GM23338 (cell line): ENCODE results near the gene CIT. TPM values are rescaled to one million over a fixed set of nuclear protein-coding genes. Genes with fewer than 3 reads are reported as not detected.

Experiments used
- ATAC-seq: fragments of 200-7000 bp; cut with Tn5 transposase; 3 replicates; pipeline ENCODE4 v1.9.1; 2020
- DNase-seq: peaks from one replicate; pipeline ENCODE4 v3.0.0-alpha.2; 2015; ENCODE audit warnings: low spot score
- H2AFZ ChIP-seq: fragments of 200-600 bp; sonication (generic); 2 replicates; pipeline ENCODE4 v1.8.0; 2016; ENCODE audit warnings: antibody characterized with exemption, mild to moderate bottlenecking, moderate library complexity
- H3F3A ChIP-seq: fragments of 200-600 bp; sonication (generic); replicated peaks from 2 replicates; pipeline ENCODE4 v1.8.0; 2017; ENCODE audit warnings: antibody characterized with exemption, mixed run types, low read depth
- H3K27ac ChIP-seq: fragments of 200-600 bp; sonication (generic); 2 replicates; pipeline ENCODE4 v1.6.1; 2016; ENCODE audit warnings: low read depth
- H3K27me3 ChIP-seq: fragments of 200-600 bp; sonication (generic); 2 replicates; pipeline ENCODE4 v1.8.0; 2016; ENCODE audit warnings: mild to moderate bottlenecking, mixed run types, moderate library complexity; ENCODE audit not compliant: insufficient read depth
- H3K36me3 ChIP-seq: fragments of 200-600 bp; sonication (generic); 2 replicates; pipeline ENCODE4 v1.8.0; 2016; ENCODE audit warnings: mild to moderate bottlenecking; ENCODE audit not compliant: insufficient read depth
- H3K4me1 ChIP-seq: fragments of 200-600 bp; sonication (generic); 2 replicates; pipeline ENCODE4 v1.8.0; 2016; ENCODE audit warnings: mild to moderate bottlenecking, moderate library complexity; ENCODE audit not compliant: insufficient read depth
- H3K4me2 ChIP-seq: fragments of 200-600 bp; sonication (generic); 2 replicates; pipeline ENCODE4 v1.7.1; 2017; ENCODE audit warnings: mixed run types
- H3K4me3 ChIP-seq: fragments of 200-600 bp; sonication (generic); 2 replicates; pipeline ENCODE4 v1.6.1; 2016; ENCODE audit warnings: mixed run types
- H3K79me2 ChIP-seq: fragments of 200-600 bp; sonication (generic); replicated peaks from 2 replicates; pipeline ENCODE4 v1.8.0; 2017; ENCODE audit warnings: mild to moderate bottlenecking; ENCODE audit not compliant: insufficient read depth
- H3K9me2 ChIP-seq: fragments of 200-600 bp; sonication (generic); 2 replicates; pipeline ENCODE4 v1.8.0; 2017; ENCODE audit not compliant: insufficient read depth
- H4K20me1 ChIP-seq: fragments of 200-600 bp; sonication (generic); replicated peaks from 2 replicates; pipeline ENCODE4 v1.8.0; 2017; ENCODE audit warnings: mild to moderate bottlenecking; ENCODE audit not compliant: insufficient read depth
- H3K27ac Mint-ChIP-seq: 2 replicates; pipeline ENCODE4 v1.8.0; 2020; ENCODE audit warnings: inconsistent platforms, mild to moderate bottlenecking, moderate library complexity, mixed read lengths
- H3K27me3 Mint-ChIP-seq: 3 replicates; pipeline ENCODE4 v1.8.0; 2022; ENCODE audit warnings: low read depth, mild to moderate bottlenecking, moderate library complexity, mixed read lengths, inconsistent platforms; ENCODE audit not compliant: insufficient read depth, poor library complexity
- H3K36me3 Mint-ChIP-seq: 3 replicates; pipeline ENCODE4 v1.8.0; 2021; ENCODE audit warnings: low read depth, mild to moderate bottlenecking, inconsistent platforms, moderate library complexity, mixed read lengths
- H3K4me1 Mint-ChIP-seq: 3 replicates; pipeline ENCODE4 v1.8.0; 2020; ENCODE audit warnings: mild to moderate bottlenecking, inconsistent platforms, mixed read lengths
- H3K4me3 Mint-ChIP-seq: 3 replicates; pipeline ENCODE4 v1.8.0; 2021; ENCODE audit warnings: moderate library complexity, mild to moderate bottlenecking, inconsistent platforms, mixed read lengths
- H3K9me3 Mint-ChIP-seq: 3 replicates; pipeline ENCODE4 v1.8.0; 2020; ENCODE audit warnings: moderate library complexity, mild to moderate bottlenecking, inconsistent platforms, mixed read lengths
- CREB1 ChIP-seq: fragments of 250-450 bp; sonication (Bioruptor Pico); IDR thresholded peaks from 2 replicates; pipeline ENCODE4 v1.5.0; 2020; ENCODE audit warnings: low read depth, mild to moderate bottlenecking, moderate library complexity
- EZH2 ChIP-seq: fragments of 200-600 bp; sonication (generic); IDR thresholded peaks from one replicate; pipeline ENCODE4 v1.8.0; 2017; ENCODE audit warnings: antibody characterized with exemption, mild to moderate bottlenecking, low read depth; ENCODE audit not compliant: unreplicated experiment
- EZH2phosphoT487 ChIP-seq: fragments of 200-600 bp; sonication (generic); IDR thresholded peaks from one replicate; pipeline ENCODE4 v1.8.1; 2018; ENCODE audit warnings: antibody characterized with exemption; ENCODE audit not compliant: unreplicated experiment
- JUNB ChIP-seq: IDR thresholded peaks from one replicate; pipeline ENCODE4 v1.6.1; 2016; ENCODE audit warnings: antibody characterized with exemption; ENCODE audit not compliant: unreplicated experiment
- NANOG ChIP-seq: IDR thresholded peaks from 2 replicates; pipeline ENCODE4 v1.6.1; 2016; ENCODE audit warnings: antibody characterized with exemption, borderline replicate concordance
- POLR2AphosphoS5 ChIP-seq: IDR thresholded peaks from 2 replicates; pipeline ENCODE4 v1.6.1; 2016; ENCODE audit warnings: antibody characterized with exemption, low read depth
- STAT1 ChIP-seq: IDR thresholded peaks from one replicate; pipeline ENCODE4 v1.6.1; 2016; ENCODE audit warnings: antibody characterized with exemption; ENCODE audit not compliant: unreplicated experiment
- ZNF114 ChIP-seq: fragments of 250-450 bp; sonication (Bioruptor Pico); IDR thresholded peaks from 2 replicates; pipeline ENCODE4 v1.5.0; 2020; ENCODE audit warnings: mild to moderate bottlenecking, moderate library complexity
- ZNF331 ChIP-seq: fragments of 250-450 bp; sonication (Bioruptor Pico); IDR thresholded peaks from 2 replicates; pipeline ENCODE4 v1.5.0; 2020; ENCODE audit warnings: low read depth, mild to moderate bottlenecking, moderate library complexity
- polyA plus RNA-seq: library from polyadenylated mRNA; unstranded; fragments of >200 nt; fragmentation: Nextera tagmentation; extraction: Ambion mirVana; gene quantifications from 2 replicates; pipeline ENCODE4 v1.2.1, GENCODE V29; 2016
- total RNA-seq: library from RNA; depleted of rRNA; stranded (reverse); fragments of >200 nt; shearing (Covaris generic); gene quantifications from 2 replicates; pipeline ENCODE4 v1.2.3, GENCODE V29; 2014
- TF ChIP-seq, protein P1 (sequence below): IDR thresholded peaks from one replicate; pipeline ENCODE4 v1.6.1; 2018; ENCODE audit warnings: antibody characterized with exemption; ENCODE audit not compliant: unreplicated experiment
- TF ChIP-seq, protein P2 (sequence below), 2 experiments: fragments of 200-600 bp in 1 of 2; sonication (generic) in 1 of 2; conservative IDR thresholded peaks; 2 replicates each; pipeline versions ENCODE4 v1.5.1 to v1.6.1; 2016 to 2017; ENCODE audit warnings: antibody characterized with exemption in 2 of 2, low read depth in 2 of 2, mild to moderate bottlenecking in 2 of 2, moderate library complexity in 1 of 2
- TF ChIP-seq, protein P3 (sequence below): IDR thresholded peaks from 2 replicates; pipeline ENCODE4 v1.6.1; 2016; ENCODE audit warnings: antibody characterized with exemption

CIT gene
- total and polyA plus RNA-seq, 2 experiments from 2014 or later: 9.7 to 47.8 TPM

DNA sequence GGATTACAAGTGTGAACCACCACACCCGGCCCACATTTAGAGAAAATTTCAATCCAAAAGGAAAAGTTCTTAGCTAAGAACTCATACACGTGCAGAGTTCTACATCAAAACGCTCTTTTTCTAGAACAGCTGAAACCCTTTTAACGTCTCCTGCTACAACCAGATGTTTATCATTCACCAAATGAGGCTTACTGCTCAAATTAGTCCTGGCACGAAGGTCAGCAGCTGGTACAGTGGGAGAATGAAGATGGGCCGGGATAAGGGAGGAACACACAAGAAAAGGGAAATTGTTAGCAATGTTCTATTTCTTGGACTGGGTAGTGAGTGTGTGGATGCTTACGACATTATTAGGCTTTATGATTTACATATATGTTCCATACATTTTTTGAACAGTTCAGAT is 171.9 kb downstream of the CIT start (continued):
- TF ChIP-seq, protein P1, sequence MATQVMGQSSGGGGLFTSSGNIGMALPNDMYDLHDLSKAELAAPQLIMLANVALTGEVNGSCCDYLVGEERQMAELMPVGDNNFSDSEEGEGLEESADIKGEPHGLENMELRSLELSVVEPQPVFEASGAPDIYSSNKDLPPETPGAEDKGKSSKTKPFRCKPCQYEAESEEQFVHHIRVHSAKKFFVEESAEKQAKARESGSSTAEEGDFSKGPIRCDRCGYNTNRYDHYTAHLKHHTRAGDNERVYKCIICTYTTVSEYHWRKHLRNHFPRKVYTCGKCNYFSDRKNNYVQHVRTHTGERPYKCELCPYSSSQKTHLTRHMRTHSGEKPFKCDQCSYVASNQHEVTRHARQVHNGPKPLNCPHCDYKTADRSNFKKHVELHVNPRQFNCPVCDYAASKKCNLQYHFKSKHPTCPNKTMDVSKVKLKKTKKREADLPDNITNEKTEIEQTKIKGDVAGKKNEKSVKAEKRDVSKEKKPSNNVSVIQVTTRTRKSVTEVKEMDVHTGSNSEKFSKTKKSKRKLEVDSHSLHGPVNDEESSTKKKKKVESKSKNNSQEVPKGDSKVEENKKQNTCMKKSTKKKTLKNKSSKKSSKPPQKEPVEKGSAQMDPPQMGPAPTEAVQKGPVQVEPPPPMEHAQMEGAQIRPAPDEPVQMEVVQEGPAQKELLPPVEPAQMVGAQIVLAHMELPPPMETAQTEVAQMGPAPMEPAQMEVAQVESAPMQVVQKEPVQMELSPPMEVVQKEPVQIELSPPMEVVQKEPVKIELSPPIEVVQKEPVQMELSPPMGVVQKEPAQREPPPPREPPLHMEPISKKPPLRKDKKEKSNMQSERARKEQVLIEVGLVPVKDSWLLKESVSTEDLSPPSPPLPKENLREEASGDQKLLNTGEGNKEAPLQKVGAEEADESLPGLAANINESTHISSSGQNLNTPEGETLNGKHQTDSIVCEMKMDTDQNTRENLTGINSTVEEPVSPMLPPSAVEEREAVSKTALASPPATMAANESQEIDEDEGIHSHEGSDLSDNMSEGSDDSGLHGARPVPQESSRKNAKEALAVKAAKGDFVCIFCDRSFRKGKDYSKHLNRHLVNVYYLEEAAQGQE: no peak
- TF ChIP-seq NANOG (no peak), EZH2 (no peak), EZH2phosphoT487 (no peak), STAT1 (no peak), CREB1 (CRISPR knock-in tag) (no peak)
- TF ChIP-seq, protein P2, sequence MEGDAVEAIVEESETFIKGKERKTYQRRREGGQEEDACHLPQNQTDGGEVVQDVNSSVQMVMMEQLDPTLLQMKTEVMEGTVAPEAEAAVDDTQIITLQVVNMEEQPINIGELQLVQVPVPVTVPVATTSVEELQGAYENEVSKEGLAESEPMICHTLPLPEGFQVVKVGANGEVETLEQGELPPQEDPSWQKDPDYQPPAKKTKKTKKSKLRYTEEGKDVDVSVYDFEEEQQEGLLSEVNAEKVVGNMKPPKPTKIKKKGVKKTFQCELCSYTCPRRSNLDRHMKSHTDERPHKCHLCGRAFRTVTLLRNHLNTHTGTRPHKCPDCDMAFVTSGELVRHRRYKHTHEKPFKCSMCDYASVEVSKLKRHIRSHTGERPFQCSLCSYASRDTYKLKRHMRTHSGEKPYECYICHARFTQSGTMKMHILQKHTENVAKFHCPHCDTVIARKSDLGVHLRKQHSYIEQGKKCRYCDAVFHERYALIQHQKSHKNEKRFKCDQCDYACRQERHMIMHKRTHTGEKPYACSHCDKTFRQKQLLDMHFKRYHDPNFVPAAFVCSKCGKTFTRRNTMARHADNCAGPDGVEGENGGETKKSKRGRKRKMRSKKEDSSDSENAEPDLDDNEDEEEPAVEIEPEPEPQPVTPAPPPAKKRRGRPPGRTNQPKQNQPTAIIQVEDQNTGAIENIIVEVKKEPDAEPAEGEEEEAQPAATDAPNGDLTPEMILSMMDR (conservative IDR thresholded peaks at IDR 0.05; ENCODE audit: low read depth in 2 of 2): no peak

DNA sequence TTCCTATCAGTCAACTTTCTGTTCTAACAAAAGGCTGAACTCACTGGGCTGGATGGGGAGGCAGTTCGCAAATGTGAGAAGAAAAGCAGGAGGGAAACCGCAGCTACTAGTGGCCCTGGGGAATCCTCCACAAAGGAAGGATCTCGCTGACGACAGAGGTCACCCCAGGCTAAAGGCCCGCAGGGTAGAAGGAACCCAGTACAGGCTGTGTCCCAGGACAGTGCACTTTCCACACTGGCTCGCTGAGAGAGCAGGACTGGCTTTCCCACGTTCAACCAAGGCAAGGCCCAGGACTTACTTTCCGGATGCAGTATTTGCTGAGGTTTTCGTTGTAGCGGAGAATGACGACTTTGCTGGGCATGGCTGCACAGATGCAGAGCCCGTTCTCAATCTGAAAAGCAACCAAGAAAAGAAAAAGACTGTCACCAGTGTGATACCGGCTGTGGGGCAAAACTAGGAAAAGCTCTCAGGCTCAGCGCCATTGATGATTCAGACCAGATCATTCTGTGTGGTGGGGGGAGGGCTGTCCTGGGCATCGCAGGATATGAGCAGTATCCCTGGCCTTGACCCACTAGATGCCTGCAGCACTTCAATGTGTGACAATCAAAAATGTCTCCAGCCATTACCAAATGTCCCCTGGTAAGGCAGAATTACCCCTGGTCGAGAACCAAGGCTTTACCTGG is 172.9 kb downstream of the CIT start:
- no peak overlapping the region for H3K27ac ChIP-seq
- no peaks in the 10 kb centered on the region for H3F3A ChIP-seq
- Mint-ChIP-seq H3K27me3 (peaks cover 6% of the 10 kb centered on the region), H3K4me3 (no peak overlapping the region), H3K4me1 (peaks cover 7% of the 10 kb centered on the region; the same call in 2 of the 3 replicates), H3K36me3 (peaks cover 72% of the 10 kb centered on the region), H3K27ac (no peak overlapping the region), H3K9me3 (no peaks in the 10 kb centered on the region)
- no peaks in the 10 kb centered on the region for H3K4me1 ChIP-seq
- no peak overlapping the region for H3K4me2 ChIP-seq
- ATAC-seq: no peak
- H2AFZ ChIP-seq: no peak overlapping the region
- H3K4me3 ChIP-seq: no peak overlapping the region
- no peaks in the 10 kb centered on the region for H3K27me3 ChIP-seq
- peaks cover 20% of the 10 kb centered on the region for H3K36me3 ChIP-seq
- H4K20me1 ChIP-seq: peaks cover 5% of the 10 kb centered on the region; the same call in 1 of the 2 replicates
- H3K79me2 ChIP-seq: no peaks in the 10 kb centered on the region
- no peak for DNase-seq
- no peaks in the 10 kb centered on the region for H3K9me2 ChIP-seq
- no peak for TF ChIP-seq POLR2AphosphoS5
- no peak for TF ChIP-seq NANOG
- no peak for TF ChIP-seq ZNF331
- no peak for TF ChIP-seq JUNB
- no peak for TF ChIP-seq EZH2phosphoT487
- TF ChIP-seq, protein P1: no peak
- TF ChIP-seq, protein P3, sequence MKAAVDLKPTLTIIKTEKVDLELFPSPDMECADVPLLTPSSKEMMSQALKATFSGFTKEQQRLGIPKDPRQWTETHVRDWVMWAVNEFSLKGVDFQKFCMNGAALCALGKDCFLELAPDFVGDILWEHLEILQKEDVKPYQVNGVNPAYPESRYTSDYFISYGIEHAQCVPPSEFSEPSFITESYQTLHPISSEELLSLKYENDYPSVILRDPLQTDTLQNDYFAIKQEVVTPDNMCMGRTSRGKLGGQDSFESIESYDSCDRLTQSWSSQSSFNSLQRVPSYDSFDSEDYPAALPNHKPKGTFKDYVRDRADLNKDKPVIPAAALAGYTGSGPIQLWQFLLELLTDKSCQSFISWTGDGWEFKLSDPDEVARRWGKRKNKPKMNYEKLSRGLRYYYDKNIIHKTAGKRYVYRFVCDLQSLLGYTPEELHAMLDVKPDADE: no peak
- TF ChIP-seq, protein P2 (conservative IDR thresholded peaks at IDR 0.05; ENCODE audit: low read depth in 2 of 2): no peak
- no peak for TF ChIP-seq STAT1
- TF ChIP-seq ZNF114 (CRISPR knock-in tag): no peak
